Dendritic cell treated with granulocyte-macrophage colony-stimulating factor and Interleukin-4, amounts not matched to agents 40 ng/mL and 50 ng/mL, for 4 days (primary cell): ENCODE measurements around the gene RHOF.
A peak's percentile ranks its signal among the peaks of the same experiment; 100 is the strongest.

Experiments used
- H3K27ac Mint-ChIP-seq: one replicate; pipeline ENCODE4 v1.8.0; 2022; ENCODE audit warnings: mild to moderate bottlenecking, mixed read lengths
- H3K27me3 Mint-ChIP-seq: one replicate; pipeline ENCODE4 v1.8.0; 2022; ENCODE audit warnings: mild to moderate bottlenecking, mixed read lengths
- H3K36me3 Mint-ChIP-seq: one replicate; pipeline ENCODE4 v1.8.0; 2022; ENCODE audit warnings: low read depth, mixed read lengths
- H3K4me1 Mint-ChIP-seq: one replicate; pipeline ENCODE4 v1.8.0; 2022; ENCODE audit warnings: low read depth, mixed read lengths
- H3K4me3 Mint-ChIP-seq: one replicate; pipeline ENCODE4 v1.8.0; 2022; ENCODE audit warnings: mild to moderate bottlenecking, moderate library complexity, mixed read lengths
- H3K9me3 Mint-ChIP-seq: one replicate; pipeline ENCODE4 v1.8.0; 2022; ENCODE audit warnings: mixed read lengths
- intact Hi-C: fragments of 100-400 bp; cut with micrococcal nuclease; formaldehyde crosslinking; loops from one replicate; pipeline ENCODE4 v1.15.0; 2022

Gene RHOF

DNA sequence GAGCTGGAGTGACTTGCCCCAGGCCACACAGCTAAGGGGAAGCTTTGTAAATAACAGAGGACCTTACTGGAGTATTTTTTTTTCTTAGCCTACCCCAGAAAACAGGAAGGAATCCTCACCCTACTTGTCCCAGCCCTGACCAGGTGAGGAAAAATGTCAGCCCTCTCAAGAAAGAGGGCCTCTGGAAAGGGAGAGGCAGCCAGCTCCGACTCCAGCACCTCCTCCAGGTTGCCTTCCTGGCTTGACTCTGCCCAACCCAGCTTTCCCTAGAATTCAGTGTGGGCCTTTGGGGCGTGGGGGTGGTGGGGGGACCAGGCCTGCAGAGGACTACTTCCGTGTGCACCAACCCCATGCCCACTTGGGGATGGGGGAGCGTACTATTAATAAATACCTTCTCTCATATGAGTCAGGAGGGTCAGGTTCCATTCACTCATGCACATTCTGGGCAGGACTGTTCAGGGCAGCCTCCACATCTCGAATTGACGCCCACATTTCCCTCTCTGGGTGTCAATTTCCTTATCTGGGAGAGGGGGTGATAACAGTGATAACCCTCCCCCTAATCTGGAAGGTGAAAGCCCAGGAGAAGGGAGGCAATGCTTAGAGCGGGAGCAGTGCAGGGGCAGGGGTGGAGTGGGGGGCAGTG, 5.2 kb downstream of the RHOF start:
- intact Hi-C loops: no loop called here
- peaks cover 33% of the 10 kb centered on the region for H3K36me3 Mint-ChIP-seq

DNA sequence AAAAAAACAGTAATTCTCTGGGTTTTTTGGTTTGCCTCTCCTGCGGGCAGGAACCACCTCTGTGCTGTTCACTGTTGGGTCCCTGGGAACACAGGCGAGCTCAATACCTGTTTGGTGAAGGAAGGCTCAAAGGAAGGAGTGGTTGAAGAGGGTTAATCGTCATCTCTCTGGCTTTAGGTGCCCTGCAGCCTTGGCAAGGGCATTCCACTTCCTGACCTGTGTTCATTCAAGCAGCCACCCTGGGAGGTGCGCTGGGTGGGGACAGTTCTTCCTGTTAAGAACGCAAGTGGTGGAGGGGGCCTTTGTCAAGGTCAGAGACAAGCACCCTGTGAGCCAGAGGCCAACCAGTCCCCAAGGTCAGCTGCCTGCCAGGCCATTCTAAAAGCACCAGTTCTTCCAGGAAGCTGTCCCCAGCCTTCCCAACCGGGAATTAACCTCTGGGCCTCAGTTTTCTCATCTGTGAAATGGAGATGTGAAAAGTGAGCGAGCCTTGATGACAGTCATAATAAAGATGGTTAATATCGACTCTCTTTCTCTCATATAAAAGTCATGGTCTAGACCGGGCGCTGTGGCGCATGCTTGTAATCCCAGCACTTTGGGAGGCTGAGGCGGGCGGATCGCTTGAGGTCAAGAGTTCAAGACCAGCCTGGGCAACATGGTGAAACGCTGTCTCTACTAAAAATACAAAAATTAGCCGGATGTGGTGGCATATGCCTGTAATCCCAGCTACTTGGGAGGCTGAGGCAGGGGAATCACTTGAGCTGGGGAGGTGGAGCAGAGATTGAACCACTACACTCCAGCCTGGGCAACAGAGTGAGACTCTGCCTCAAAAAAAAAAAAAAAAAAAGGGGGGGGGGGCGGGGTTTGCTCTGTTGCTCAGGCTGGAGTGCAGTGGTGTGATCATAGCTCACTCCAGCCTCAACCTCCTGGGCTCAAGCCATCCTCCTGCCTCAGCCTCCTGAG, 6.1 kb downstream of the RHOF start:
- H3K4me3 Mint-ChIP-seq: no peak overlapping the region
- no peaks in the 10 kb centered on the region for H3K27me3 Mint-ChIP-seq
- H3K36me3 Mint-ChIP-seq: peaks cover 38% of the 10 kb centered on the region
- no peaks in the 10 kb centered on the region for H3K9me3 Mint-ChIP-seq
- peak overlapping the region; percentile 100 for H3K27ac Mint-ChIP-seq
- intact Hi-C loops: no loop called here
- H3K4me1 Mint-ChIP-seq: peaks cover 90% of the 10 kb centered on the region

More for the DNA sequence above, 5.2 kb downstream of the RHOF start:
- H3K9me3 Mint-ChIP-seq: no peaks in the 10 kb centered on the region
- peak overlapping the region; percentile 100 for H3K27ac Mint-ChIP-seq
- H3K27me3 Mint-ChIP-seq: no peaks in the 10 kb centered on the region
- H3K4me1 Mint-ChIP-seq: peaks cover 85% of the 10 kb centered on the region
- H3K4me3 Mint-ChIP-seq: no peak overlapping the region

- Mint-ChIP-seq H3K36me3 (peaks cover 38% of the 10 kb centered on the region), H3K27ac (peak overlapping the region; percentile 100)
- intact Hi-C loops: no loop called here
These were observed 7.1 kb downstream of the RHOF start for GRCh38 chr12:121786440-121786825.

DNA sequence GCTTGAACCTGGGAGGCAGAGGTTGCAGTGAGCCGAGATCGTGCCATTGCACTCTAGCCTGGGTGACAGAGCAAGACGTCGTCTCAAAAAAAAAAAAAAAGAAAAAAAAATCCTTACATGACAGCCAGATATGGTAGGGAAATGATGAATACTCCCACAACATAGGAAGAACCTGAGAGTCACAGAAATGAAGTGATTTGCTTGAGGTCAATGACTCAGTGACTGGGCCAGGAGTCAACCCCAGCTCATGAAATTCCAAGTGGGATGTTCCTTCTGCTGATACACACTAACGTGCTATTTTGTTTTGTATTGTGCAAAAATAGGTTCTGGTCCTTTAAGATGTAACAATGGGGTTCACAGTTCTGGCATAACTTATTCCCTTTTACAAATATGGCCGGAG, 9.0 kb downstream of the RHOF start:
- peaks cover 49% of the 10 kb centered on the region for H3K36me3 Mint-ChIP-seq
- H3K27me3 Mint-ChIP-seq: no peaks in the 10 kb centered on the region
- peak overlapping the region; percentile 33 for H3K27ac Mint-ChIP-seq
- intact Hi-C loops: no loop called here
- no peaks in the 10 kb centered on the region for H3K9me3 Mint-ChIP-seq
- H3K4me3 Mint-ChIP-seq: no peak overlapping the region
- H3K4me1 Mint-ChIP-seq: peaks cover 76% of the 10 kb centered on the region

More at GRCh38 chr12:121786440-121786825, 7.1 kb downstream of the RHOF start:
- peaks cover 90% of the 10 kb centered on the region for H3K4me1 Mint-ChIP-seq
- no peaks in the 10 kb centered on the region for H3K9me3 Mint-ChIP-seq
- H3K27me3 Mint-ChIP-seq: no peaks in the 10 kb centered on the region
- H3K4me3 Mint-ChIP-seq: no peak overlapping the region

GRCh38 chr12:121783766-121784165, 9.7 kb downstream of the RHOF start:
- Mint-ChIP-seq H3K36me3 (peaks cover 56% of the 10 kb centered on the region), H3K4me3 (no peak overlapping the region), H3K4me1 (peaks cover 69% of the 10 kb centered on the region), H3K9me3 (no peaks in the 10 kb centered on the region), H3K27ac (peak overlapping the region; percentile 33), H3K27me3 (no peaks in the 10 kb centered on the region)
- intact Hi-C loops: no loop called here

DNA sequence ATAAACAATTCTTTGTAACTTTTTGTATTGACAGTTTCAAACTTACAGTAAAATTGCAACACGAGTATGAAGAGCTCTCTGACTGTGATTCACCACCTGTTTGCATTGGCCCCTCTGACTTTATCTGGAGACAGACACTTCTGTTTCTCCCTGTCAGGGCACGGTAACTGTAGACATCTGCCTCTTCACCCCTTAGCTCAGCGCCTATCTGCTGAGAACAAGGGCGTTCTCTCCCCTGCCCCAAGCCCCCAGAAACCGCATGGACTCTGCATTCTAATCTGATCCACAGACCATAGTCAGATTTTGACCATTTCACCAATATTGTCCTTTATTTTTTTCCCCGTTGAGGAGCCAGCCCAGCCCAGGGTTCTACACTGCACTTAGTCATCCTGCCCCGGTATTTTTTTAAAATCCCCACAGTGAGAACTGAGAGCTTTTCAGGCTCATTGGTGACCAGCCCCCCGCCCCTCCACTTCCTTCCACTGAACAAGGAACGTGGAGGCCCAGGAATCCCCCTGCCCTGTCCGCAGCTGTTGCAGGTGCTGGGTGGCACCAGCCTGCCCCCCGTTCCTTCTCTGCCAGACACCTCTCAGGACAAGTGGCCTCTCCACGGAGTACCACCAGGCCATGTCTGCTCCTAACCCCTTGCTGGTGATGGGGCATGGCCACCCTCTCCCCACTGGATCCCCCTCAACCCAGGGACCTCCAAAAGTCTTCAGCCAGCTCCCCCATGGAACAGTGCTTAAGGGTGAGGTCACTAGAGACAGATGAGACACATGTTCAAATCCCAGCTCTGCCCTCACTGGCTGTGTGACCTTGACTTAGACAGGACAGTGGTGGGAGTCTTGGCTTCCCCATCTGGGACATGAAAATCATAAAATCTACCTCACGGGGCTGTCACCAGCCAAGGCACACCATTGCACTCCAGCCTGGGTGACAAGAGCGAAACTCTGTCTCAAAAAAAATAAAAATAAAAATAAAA, 11.2 kb downstream of the RHOF start:
- peak overlapping the region; percentile 79 for H3K27ac Mint-ChIP-seq
- H3K9me3 Mint-ChIP-seq: no peaks in the 10 kb centered on the region
- peaks cover 55% of the 10 kb centered on the region for H3K4me1 Mint-ChIP-seq
- peaks cover 58% of the 10 kb centered on the region for H3K36me3 Mint-ChIP-seq
- H3K27me3 Mint-ChIP-seq: no peaks in the 10 kb centered on the region
- intact Hi-C loops: no loop called here
- H3K4me3 Mint-ChIP-seq: peak overlapping the region; percentile 58

GRCh38 chr12:121781484-121781997, 11.9 kb downstream of the RHOF start:
- Mint-ChIP-seq H3K27ac (peak overlapping the region; percentile 79), H3K36me3 (peaks cover 50% of the 10 kb centered on the region), H3K27me3 (no peaks in the 10 kb centered on the region), H3K9me3 (no peaks in the 10 kb centered on the region), H3K4me1 (peaks cover 48% of the 10 kb centered on the region), H3K4me3 (peak overlapping the region; percentile 58)
- intact Hi-C loops: no loop called here

DNA sequence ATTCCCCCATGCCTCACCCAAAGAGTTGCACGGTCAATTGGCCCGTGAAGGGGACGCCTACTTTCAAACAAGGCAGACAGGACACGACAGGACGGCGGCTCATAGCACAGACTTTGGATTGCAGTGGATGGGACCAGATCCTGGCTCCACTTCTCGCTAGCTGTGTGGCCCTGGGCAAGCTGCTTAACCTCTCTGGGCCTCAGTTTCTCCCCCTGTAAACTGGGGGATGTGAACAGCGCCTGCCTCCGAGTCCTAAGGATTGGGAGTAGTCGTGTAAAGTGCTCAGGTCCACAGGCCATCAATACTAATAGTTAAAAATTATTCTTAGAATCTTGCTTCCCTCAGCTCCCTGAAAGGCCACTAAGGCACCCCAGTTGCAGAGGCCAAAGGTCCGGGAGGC, 13.1 kb downstream of the RHOF start:
- no peak overlapping the region for H3K4me3 Mint-ChIP-seq
- H3K4me1 Mint-ChIP-seq: peaks cover 39% of the 10 kb centered on the region
- H3K27ac Mint-ChIP-seq: peak overlapping the region; percentile 79
- no peaks in the 10 kb centered on the region for H3K27me3 Mint-ChIP-seq
- H3K36me3 Mint-ChIP-seq: peaks cover 44% of the 10 kb centered on the region
- H3K9me3 Mint-ChIP-seq: no peaks in the 10 kb centered on the region
- intact Hi-C loops: no loop called here

GRCh38 chr12:121779422-121779895, 14.0 kb downstream of the RHOF start:
- H3K4me1 Mint-ChIP-seq: peaks cover 32% of the 10 kb centered on the region
- H3K36me3 Mint-ChIP-seq: peaks cover 44% of the 10 kb centered on the region
- no peaks in the 10 kb centered on the region for H3K9me3 Mint-ChIP-seq
- intact Hi-C loops: no loop called here
- H3K27me3 Mint-ChIP-seq: no peaks in the 10 kb centered on the region
- no peak overlapping the region for H3K4me3 Mint-ChIP-seq
- no peak overlapping the region for H3K27ac Mint-ChIP-seq

DNA sequence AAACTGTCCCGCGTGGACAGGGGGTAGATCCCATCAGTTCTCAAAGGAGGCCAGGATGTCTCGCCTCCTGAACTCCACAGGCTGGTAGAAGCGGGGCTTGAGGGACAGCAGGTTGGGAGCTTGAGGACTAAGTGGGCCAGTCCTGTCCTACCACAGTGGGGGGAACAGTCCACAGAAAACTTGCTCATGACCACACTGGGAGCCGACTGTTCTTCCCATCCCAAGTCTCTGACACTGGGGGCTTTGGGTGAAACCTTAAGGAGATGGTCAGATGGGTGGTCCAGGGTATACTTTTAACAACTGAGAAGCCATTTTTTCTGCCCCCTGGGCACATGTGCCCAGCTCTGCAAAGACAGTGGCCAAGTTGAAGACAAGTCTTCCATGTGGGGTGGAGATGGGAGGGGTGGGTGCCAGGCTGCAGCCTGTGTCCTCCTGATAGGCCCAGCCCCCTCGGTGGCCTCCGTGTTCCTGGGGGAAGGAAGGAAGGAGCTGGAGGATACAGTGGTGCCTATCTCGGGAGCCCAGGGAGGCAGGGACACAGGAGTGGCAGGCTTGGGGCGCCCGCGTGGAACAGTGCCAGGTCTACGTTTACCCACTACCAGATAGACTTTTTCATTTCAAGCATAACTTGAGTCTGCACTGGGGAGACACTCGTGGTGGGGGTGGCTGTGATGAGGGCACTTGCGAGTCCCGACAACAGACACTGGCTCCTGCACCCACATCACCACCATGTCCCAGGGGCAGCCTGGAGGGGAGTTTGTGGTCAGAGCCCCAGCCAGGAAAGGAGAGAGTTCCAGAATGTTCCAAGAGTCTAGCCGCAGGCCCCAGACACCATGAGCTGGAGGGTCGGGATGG, 14.7 kb downstream of the RHOF start:
- H3K27ac Mint-ChIP-seq: no peak overlapping the region
- intact Hi-C loops: no loop called here

DNA sequence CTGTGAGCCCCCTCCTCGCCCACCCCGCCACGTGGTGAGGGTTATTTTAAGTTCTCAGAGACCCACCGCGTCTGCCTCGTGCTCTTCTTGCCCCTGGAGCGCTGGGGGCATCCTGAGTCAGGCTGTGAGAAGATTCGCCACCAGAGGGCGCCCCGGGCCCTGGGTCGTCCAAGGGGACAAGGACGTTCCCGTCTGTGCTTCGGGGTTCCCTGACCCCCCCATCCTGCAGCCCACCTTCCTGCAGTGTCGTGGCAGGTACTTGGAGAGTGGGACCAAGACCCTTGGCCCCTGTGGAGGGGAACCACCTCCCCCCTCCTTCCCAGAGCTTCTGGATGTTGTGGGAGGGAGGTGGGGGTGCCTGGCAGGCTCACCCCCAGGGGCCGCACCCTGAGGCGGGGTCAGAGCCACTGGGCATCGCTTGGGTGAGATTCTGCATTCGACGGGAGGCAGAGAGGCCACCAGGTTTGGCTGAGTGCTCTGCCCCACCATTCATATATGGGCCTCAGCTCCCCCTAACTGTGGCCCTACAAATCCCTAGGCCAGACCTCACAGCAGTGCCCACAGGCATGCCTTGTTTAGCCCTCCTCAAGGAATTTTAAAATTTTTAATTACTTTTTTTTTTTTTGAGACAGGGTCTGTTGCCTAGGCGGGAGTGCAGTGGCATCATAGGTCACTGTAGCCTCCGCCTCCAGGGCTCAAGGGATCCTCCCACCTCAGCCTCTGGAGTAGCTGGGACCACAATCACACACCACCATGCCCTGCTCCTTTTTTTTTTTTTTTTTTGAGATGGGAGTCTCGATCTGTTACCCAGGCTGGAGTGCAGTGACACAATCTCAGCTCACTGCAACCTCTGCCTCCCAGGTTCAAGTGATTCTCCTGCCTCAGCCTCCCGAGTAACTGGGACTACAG, 17.0 kb downstream of the RHOF start:
- H3K36me3 Mint-ChIP-seq: peaks cover 32% of the 10 kb centered on the region
- H3K4me3 Mint-ChIP-seq: no peak overlapping the region
- no peaks in the 10 kb centered on the region for H3K27me3 Mint-ChIP-seq
- H3K4me1 Mint-ChIP-seq: peaks cover 6% of the 10 kb centered on the region
- H3K9me3 Mint-ChIP-seq: no peaks in the 10 kb centered on the region
- H3K27ac Mint-ChIP-seq: no peak overlapping the region
- intact Hi-C loops: loop anchor here (1.0 kb wide), 2 partner anchors 18 to 36 kb away; no protein-coding TSS in a partner anchor

More for the DNA sequence above, 14.7 kb downstream of the RHOF start:
- H3K27me3 Mint-ChIP-seq: no peaks in the 10 kb centered on the region
- no peaks in the 10 kb centered on the region for H3K9me3 Mint-ChIP-seq
- peaks cover 40% of the 10 kb centered on the region for H3K36me3 Mint-ChIP-seq
- H3K4me1 Mint-ChIP-seq: peaks cover 27% of the 10 kb centered on the region
- no peak overlapping the region for H3K4me3 Mint-ChIP-seq

- Mint-ChIP-seq H3K4me1 (no peaks in the 10 kb centered on the region), H3K27me3 (no peaks in the 10 kb centered on the region), H3K9me3 (no peaks in the 10 kb centered on the region), H3K36me3 (peaks cover 24% of the 10 kb centered on the region), H3K27ac (no peak overlapping the region), H3K4me3 (no peak overlapping the region)
- intact Hi-C loops: no loop called here
These were observed 18.0 kb downstream of the RHOF start for GRCh38 chr12:121775501-121775900.
